ENCODE results near the gene NRL. TPM values are rescaled to one million over a fixed set of nuclear protein-coding genes. Genes with fewer than 3 reads are reported as not detected.

The NRL gene
- total RNA-seq, 1 experiment from 2014 or later = 1.3 TPM

GRCh38 chr14:24149302-24149969, 34.7 kb upstream of the NRL start (continued):
- TF ChIP-seq SOX15 (CRISPR knock-in tag; IDR thresholded peaks at IDR 0.05) = no peak

DNA sequence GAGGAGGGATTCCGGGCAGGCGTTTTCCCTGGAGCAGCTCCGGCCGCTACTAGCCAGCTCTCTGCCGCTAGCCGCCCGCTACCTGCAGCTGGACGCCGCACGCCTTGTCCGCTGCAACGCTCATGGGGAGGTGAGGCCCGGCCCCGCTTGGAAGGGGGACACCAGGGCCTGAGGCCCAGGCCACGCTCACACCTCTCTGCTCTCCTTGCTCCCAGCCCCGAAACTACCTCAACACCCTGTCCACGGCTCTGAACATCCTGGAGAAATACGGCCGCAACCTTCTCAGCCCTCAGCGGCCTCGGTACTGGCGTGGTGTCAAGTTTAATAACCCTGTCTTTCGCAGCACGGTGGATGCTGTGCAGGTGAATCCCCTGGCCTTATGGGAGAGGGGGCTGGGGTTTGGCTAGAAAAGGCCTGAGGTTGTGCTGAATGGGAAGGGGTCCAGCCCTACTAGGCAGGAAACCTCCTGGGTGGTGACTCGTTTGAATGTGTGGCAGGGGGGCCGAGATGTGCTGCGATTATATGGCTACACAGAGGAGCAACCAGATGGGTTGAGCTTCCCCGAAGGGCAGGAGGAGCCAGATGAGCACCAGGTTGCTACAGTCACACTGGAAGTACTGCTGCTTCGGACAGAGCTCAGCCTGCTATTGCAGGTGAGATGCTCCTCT, 33.1 kb upstream of the NRL start:
- Mint-ChIP-seq H3K36me3 (peaks cover 48% of the 10 kb centered on the region), H3K9me3 (no peaks in the 10 kb centered on the region), H3K27ac (no peak overlapping the region; the same call in 1 of the 2 replicates), H3K4me1 (peaks cover 21% of the 10 kb centered on the region), H3K4me3 (peak overlapping the region; percentile 99), H3K27me3 (ENCODE audit: low read depth) (no peaks in the 10 kb centered on the region)
- ChIA-PET CTCF (interaction anchor here (0.9 to 4.1 kb wide), 8 partner anchors 12 to 152 kb away, joined by 3 to 55 read pairs (median 10); partner anchors contain the start of genes DCAF11, DHRS1, IPO4 and IRF9), POLR2A (interaction anchor here (0.6 to 3.3 kb wide), 8 partner anchors 10 to 115 kb away, joined by 3 to 24 read pairs (median 8); partner anchors contain the start of genes CHMP4A, DCAF11, IRF9 and NRL)
- DNase-seq (ENCODE audit: low spot score) (peak; percentile 28), ATAC-seq (no peak)
- 0 out of 2 replicates have a peak, but pooled peaks have one; percentile 14 for TF ChIP-seq ARID4B (CRISPR knock-in tag; IDR thresholded peaks at IDR 0.05; ENCODE audit: borderline replicate concordance)
- 0 out of 2 replicates have a peak, but pooled peaks have one; percentile 6 for TF ChIP-seq JUN (CRISPR knock-in tag; IDR thresholded peaks at IDR 0.05)
- TF ChIP-seq, protein P1, sequence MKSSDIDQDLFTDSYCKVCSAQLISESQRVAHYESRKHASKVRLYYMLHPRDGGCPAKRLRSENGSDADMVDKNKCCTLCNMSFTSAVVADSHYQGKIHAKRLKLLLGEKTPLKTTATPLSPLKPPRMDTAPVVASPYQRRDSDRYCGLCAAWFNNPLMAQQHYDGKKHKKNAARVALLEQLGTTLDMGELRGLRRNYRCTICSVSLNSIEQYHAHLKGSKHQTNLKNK (CRISPR knock-in tag; IDR thresholded peaks at IDR 0.05) = no peak

- ATAC-seq (peak; percentile 89), DNase-seq (ENCODE audit: low spot score) (peak; percentile 98)
- CTCF ChIA-PET = interaction anchor here (0.5 to 4.1 kb wide), 20 partner anchors 11 to 284 kb away, joined by 3 to 55 read pairs (median 4); partner anchors contain the start of genes DCAF11, DHRS1, IPO4 and IRF9
- H3K4me3 Mint-ChIP-seq = peak within 1 kb of the TSS; percentile 99
- H3K27ac Mint-ChIP-seq = peak within 1 kb of the TSS; percentile 98
- H3K27me3 Mint-ChIP-seq (ENCODE audit: low read depth) = no peaks in the 10 kb centered on the region
- POLR2A ChIA-PET = interaction anchor here (0.6 to 3.3 kb wide), 15 partner anchors 10 to 114 kb away, joined by 3 to 24 read pairs (median 4); partner anchors contain the start of genes CHMP4A, DCAF11, IRF9 and NRL
- H3K4me1 Mint-ChIP-seq = peaks cover 21% of the 10 kb centered on the region
- peaks cover 44% of the 10 kb centered on the region for H3K36me3 Mint-ChIP-seq
- no peaks in the 10 kb centered on the region for H3K9me3 Mint-ChIP-seq
- no peak for TF ChIP-seq MLX (CRISPR knock-in tag; IDR thresholded peaks at IDR 0.05)
- 0 out of 2 replicates have a peak, but pooled peaks have one; percentile 22 for TF ChIP-seq SMAD4 (CRISPR knock-in tag; IDR thresholded peaks at IDR 0.05)
- TF ChIP-seq SP1 (CRISPR knock-in tag; conservative IDR thresholded peaks at IDR 0.05) = peak; percentile 57; the same call in 1 of the 2 replicates
- TF ChIP-seq ZNF219 (CRISPR knock-in tag; IDR thresholded peaks at IDR 0.05; ENCODE audit: borderline replicate concordance) = peak; percentile 36; the same call in 1 of the 2 replicates
- peak; percentile 49; the same call in 1 of the 2 replicates for TF ChIP-seq NFYB (CRISPR knock-in tag; conservative IDR thresholded peaks at IDR 0.05; ENCODE audit: low read depth)
- TF ChIP-seq ARID4B (CRISPR knock-in tag; IDR thresholded peaks at IDR 0.05; ENCODE audit: borderline replicate concordance) = peak; percentile 85
- TF ChIP-seq, protein P2, sequence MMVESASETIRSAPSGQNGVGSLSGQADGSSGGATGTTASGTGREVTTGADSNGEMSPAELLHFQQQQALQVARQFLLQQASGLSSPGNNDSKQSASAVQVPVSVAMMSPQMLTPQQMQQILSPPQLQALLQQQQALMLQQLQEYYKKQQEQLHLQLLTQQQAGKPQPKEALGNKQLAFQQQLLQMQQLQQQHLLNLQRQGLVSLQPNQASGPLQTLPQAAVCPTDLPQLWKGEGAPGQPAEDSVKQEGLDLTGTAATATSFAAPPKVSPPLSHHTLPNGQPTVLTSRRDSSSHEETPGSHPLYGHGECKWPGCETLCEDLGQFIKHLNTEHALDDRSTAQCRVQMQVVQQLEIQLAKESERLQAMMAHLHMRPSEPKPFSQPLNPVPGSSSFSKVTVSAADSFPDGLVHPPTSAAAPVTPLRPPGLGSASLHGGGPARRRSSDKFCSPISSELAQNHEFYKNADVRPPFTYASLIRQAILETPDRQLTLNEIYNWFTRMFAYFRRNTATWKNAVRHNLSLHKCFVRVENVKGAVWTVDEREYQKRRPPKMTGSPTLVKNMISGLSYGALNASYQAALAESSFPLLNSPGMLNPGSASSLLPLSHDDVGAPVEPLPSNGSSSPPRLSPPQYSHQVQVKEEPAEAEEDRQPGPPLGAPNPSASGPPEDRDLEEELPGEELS (CRISPR knock-in tag; IDR thresholded peaks at IDR 0.05) = 0 out of 2 replicates have a peak, but pooled peaks have one; percentile 33
- 0 out of 2 replicates have a peak, but pooled peaks have one; percentile 48 for TF ChIP-seq JUN (CRISPR knock-in tag; IDR thresholded peaks at IDR 0.05)
- TF ChIP-seq GABPB1 (CRISPR knock-in tag; IDR thresholded peaks at IDR 0.05) = peak; percentile 5; the same call in 1 of the 2 replicates
- TF ChIP-seq TEAD1 (CRISPR knock-in tag; IDR thresholded peaks at IDR 0.05) = peak; percentile 47; the same call in 1 of the 2 replicates
- TF ChIP-seq, protein P1 (CRISPR knock-in tag; IDR thresholded peaks at IDR 0.05) = no peak
- TF ChIP-seq MXD4 (CRISPR knock-in tag; IDR thresholded peaks at IDR 0.05; ENCODE audit: borderline replicate concordance) = no peak
Observed at GRCh38 chr14:24146978-24147760, 32.4 kb upstream of the NRL start, which contains the start of gene RNF31. Gene RNF31 (plus strand): TSS chr14:24147498. CDS start chr14:24147699, 201 bp downstream.
